Thymus (tissue), 11 donors: Measurements from ENCODE around the gene PCDHGB7. TPM values are rescaled to one million over a fixed set of nuclear protein-coding genes. Genes with fewer than 3 reads are reported as not detected.
"Not testable (repeated sequence)": the region's sequence is repeated elsewhere in the genome, so short reads cannot be mapped to it uniquely, and the experiment has no call there.

ENCODE experiments used
- DNase-seq, 9 donors: peaks; one replicate each; pipeline ENCODE4 v3.0.0-alpha.2; 2013; ENCODE audit warnings: low spot score in 9 of 9, low read depth in 6 of 9, missing footprints in 1 of 9
- H3K27ac ChIP-seq, 2 donors: one replicate each; pipeline ENCODE4 v1.5.1; 2013; ENCODE audit warnings: control low read depth in 1 of 2, low read depth in 1 of 2, low read length in 1 of 2, mild to moderate bottlenecking in 1 of 2, moderate library complexity in 1 of 2
- H3K27me3 ChIP-seq, 2 donors: one replicate each; pipeline ENCODE4 v1.5.1; 2013; ENCODE audit warnings: low read length in 1 of 2; ENCODE audit not compliant: control insufficient read depth in 2 of 2, insufficient read depth in 1 of 2
- H3K36me3 ChIP-seq, 2 donors: one replicate each; pipeline ENCODE4 v1.5.1; 2013; ENCODE audit warnings: low read length in 1 of 2, mild to moderate bottlenecking in 1 of 2, moderate library complexity in 1 of 2; ENCODE audit not compliant: control insufficient read depth in 2 of 2, insufficient read depth in 2 of 2
- H3K4me1 ChIP-seq, 2 donors: one replicate each; pipeline ENCODE4 v1.5.1; 2013; ENCODE audit warnings: low read length in 2 of 2; ENCODE audit not compliant: control insufficient read depth in 2 of 2, insufficient read depth in 2 of 2
- H3K4me3 ChIP-seq, 2 donors: one replicate each; pipeline ENCODE4 v1.5.1; 2013; ENCODE audit warnings: low read length in 2 of 2, control low read depth in 1 of 2, mild to moderate bottlenecking in 1 of 2
- H3K9me3 ChIP-seq, 2 donors: one replicate each; pipeline ENCODE4 v1.5.1; 2013; ENCODE audit warnings: low read length in 1 of 2, mild to moderate bottlenecking in 1 of 2; ENCODE audit not compliant: control insufficient read depth in 2 of 2, insufficient read depth in 1 of 2
- WGBS: extraction: QIAGEN DNeasy Blood & Tissue Kit; methylation state at CpG from one replicate; pipeline ENCODE4 v1.1.7; 2013; 5-methylcytosine and 5-hydroxymethylcytosine counted together
- polyA plus RNA-seq: library from polyadenylated mRNA; stranded (reverse); fragments of 200-250 nt; gene quantifications from one replicate; pipeline ENCODE4 v1.2.3, GENCODE V29; 2013
- total RNA-seq: library from RNA; stranded (reverse); fragments of 120-200 nt; gene quantifications from one replicate; pipeline ENCODE4 v1.2.4, GENCODE V29; 2013
- donor health status: healthy.

The PCDHGB7 gene
- total and polyA plus RNA-seq, 2 donors: 0.85 to 1.2 TPM

DNA sequence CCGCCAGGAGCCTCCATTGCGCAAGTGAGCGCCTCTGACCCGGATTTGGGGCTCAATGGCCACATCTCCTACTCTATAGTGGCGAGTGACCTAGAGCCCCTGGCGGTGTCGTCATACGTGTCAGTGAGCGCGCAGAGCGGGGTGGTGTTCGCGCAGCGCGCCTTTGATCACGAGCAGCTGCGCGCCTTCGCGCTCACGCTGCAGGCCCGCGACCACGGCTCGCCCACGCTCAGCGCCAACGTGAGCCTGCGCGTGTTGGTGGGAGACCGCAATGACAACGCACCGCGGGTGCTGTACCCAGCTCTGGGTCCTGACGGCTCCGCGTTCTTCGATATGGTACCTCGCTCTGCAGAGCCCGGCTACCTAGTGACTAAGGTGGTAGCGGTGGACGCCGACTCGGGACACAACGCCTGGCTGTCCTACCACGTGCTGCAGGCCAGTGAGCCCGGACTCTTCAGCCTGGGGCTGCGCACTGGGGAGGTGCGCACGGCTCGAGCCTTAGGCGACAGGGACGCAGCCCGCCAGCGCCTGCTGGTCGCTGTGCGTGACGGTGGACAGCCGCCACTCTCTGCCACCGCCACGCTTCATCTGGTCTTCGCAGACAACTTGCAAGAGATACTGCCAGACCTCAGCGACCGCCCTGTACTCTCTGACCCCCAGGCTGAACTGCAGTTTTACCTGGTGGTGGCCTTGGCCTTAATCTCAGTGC, 7.7 kb upstream of the PCDHGB7 start:
- Histone ChIP-seq H3K27ac (no peak overlapping the region), H3K9me3 (peaks cover 13 to 34% of the 10 kb centered on the region in 2 donors), H3K27me3 (peaks cover 31 to 79% of the 10 kb centered on the region in 2 donors), H3K36me3 (no peaks in the 10 kb centered on the region), H3K4me1 (peaks cover 0 to 4% of the 10 kb centered on the region in 2 donors), H3K4me3 (no peak overlapping the region)
- no peak for DNase-seq
- WGBS: 35% methylated on average over 64 of the region's 64 CpGs

DNA sequence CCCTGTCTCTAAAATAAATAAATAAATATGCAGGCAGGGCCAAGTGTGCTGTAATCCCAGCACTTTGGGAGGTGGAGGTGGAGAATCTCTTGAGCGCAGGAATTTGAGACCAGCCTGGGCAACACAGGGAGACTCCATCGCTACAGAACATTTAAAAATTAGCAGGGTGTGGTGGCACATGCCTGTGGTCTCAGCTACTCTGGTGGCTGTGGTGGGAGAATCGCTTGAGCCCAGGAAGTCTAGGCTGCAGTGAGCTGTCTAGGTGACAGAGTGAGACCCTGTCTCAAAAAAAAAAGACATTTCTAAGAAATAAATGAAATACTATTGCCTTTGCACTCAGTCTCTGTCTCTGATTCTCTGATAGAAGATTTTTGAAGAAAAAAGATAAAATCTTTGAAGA, 5.9 kb upstream of the PCDHGB7 start:
- Histone ChIP-seq H3K9me3 (peaks cover 13 to 34% of the 10 kb centered on the region in 2 donors), H3K36me3 (no peaks in the 10 kb centered on the region), H3K27ac (no peak overlapping the region), H3K4me3 (no peak overlapping the region), H3K27me3 (peaks cover 38 to 89% of the 10 kb centered on the region in 2 donors), H3K4me1 (peaks cover 0 to 4% of the 10 kb centered on the region in 2 donors)
- no peak for DNase-seq
- 71% methylated on average over 3 of the region's 3 CpGs for WGBS

- H3K4me1 ChIP-seq: peaks cover 0 to 4% of the 10 kb centered on the region in 2 donors
- H3K27ac ChIP-seq: no peak within 1 kb of the TSS
- H3K27me3 ChIP-seq: peaks cover 44 to 94% of the 10 kb centered on the region in 2 donors
- DNase-seq: peak in 3 of 9 donors; percentile 32 to 67 (median 55)
- peak within 1 kb of the TSS; percentile 29 to 39 for H3K4me3 ChIP-seq
- no peaks in the 10 kb centered on the region for H3K36me3 ChIP-seq
- WGBS: 12% methylated on average over 31 of the region's 31 CpGs
- peaks cover 13 to 30% of the 10 kb centered on the region in 2 donors for H3K9me3 ChIP-seq
These were observed 4.5 kb upstream of the PCDHGB7 start, which contains the start of gene PCDHGA10 for GRCh38 chr5:141412854-141413539. PCDHGA10 (plus strand) TSS chr5:141412987; CDS start chr5:141413176, 189 bp downstream.

GRCh38 chr5:141413540-141414069, 3.9 kb upstream of the PCDHGB7 start:
- 16% methylated on average over 25 of the region's 25 CpGs for WGBS
- peaks cover 14 to 29% of the 10 kb centered on the region in 2 donors for H3K9me3 ChIP-seq
- H3K4me3 ChIP-seq: peak overlapping the region; percentile 29 to 32

GRCh38 chr5:141414548-141415274, 2.8 kb upstream of the PCDHGB7 start:
- not testable (repeated sequence) for H3K4me1 ChIP-seq, H3K36me3 ChIP-seq, H3K27ac ChIP-seq, H3K4me3 ChIP-seq, DNase-seq
- Histone ChIP-seq H3K9me3 (peaks cover 14 to 31% of the 10 kb centered on the region in 2 donors), H3K27me3 (peaks cover 52 to 94% of the 10 kb centered on the region in 2 donors)
- 33% methylated on average over 46 of the region's 46 CpGs for WGBS

More at GRCh38 chr5:141413540-141414069, 3.9 kb upstream of the PCDHGB7 start:
- no peak for DNase-seq
- Histone ChIP-seq H3K27me3 (peaks cover 50 to 94% of the 10 kb centered on the region in 2 donors), H3K27ac (no peak overlapping the region), H3K36me3 (no peaks in the 10 kb centered on the region), H3K4me1 (peaks cover 0 to 4% of the 10 kb centered on the region in 2 donors)

DNA sequence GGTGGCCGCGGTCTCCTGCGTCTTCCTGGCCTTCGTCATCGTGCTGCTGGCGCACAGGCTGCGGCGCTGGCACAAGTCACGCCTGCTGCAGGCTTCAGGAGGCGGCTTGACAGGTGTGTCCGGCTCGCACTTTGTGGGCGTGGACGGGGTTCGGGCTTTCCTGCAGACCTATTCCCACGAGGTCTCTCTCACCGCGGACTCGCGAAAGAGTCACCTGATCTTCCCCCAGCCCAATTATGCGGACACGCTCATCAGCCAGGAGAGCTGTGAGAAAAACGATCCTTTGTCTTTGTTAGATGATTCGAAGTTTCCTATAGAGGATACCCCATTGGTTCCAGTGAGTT, 2.2 kb upstream of the PCDHGB7 start:
- Histone ChIP-seq H3K9me3 (peaks cover 12 to 27% of the 10 kb centered on the region in 2 donors), H3K27me3 (peaks cover 48 to 94% of the 10 kb centered on the region in 2 donors)
- not testable (repeated sequence) for H3K4me3 ChIP-seq, H3K36me3 ChIP-seq, DNase-seq, H3K27ac ChIP-seq, H3K4me1 ChIP-seq
- WGBS: 28% methylated on average over 24 of the region's 24 CpGs

DNA sequence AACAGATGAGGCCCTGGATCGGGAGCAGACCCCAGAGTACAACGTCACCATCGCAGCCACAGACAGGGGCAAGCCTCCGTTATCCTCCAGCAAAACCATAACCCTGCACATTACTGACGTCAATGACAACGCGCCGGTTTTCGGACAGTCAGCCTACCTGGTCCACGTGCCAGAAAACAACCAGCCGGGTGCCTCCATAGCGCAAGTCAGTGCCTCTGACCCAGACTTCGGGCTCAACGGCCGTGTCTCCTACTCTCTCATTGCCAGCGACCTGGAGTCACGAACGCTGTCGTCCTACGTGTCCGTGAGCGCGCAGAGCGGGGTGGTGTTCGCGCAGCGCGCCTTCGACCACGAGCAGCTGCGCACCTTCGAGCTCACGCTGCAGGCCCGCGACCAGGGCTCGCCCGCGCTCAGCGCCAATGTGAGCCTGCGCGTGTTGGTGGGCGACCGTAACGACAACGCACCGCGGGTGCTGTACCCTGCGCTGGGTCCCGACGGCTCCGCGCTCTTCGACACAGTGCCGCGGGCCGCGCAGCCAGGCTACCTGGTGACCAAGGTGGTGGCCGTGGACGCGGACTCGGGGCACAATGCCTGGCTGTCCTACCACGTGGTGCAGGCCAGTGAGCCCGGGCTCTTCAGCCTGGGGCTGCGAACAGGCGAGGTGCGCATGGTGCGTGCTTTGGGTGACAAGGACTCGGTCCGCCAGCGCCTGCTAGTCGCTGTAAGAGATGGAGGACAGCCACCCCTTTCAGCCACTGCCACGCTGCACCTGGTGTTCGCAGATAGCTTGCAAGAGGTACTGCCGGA, 1.8 kb downstream of the PCDHGB7 start:
- Histone ChIP-seq H3K9me3 (peaks cover 19 to 36% of the 10 kb centered on the region in 2 donors), H3K36me3 (no peaks in the 10 kb centered on the region), H3K4me1 (peaks cover 0 to 6% of the 10 kb centered on the region in 2 donors), H3K27me3 (peaks cover 56 to 96% of the 10 kb centered on the region in 2 donors), H3K4me3 (no peak overlapping the region), H3K27ac (no peak overlapping the region)
- 44% methylated on average over 74 of the region's 74 CpGs for WGBS
- no peak for DNase-seq

- DNase-seq: peak in 5 of 9 donors; percentile 24 to 76 (median 48)
- Histone ChIP-seq H3K27me3 (peaks cover 48 to 88% of the 10 kb centered on the region in 2 donors), H3K27ac (no peak within 1 kb of the TSS), H3K4me3 (peak within 1 kb of the TSS; percentile 43), H3K36me3 (no peaks in the 10 kb centered on the region), H3K4me1 (peaks cover 0 to 6% of the 10 kb centered on the region in 2 donors), H3K9me3 (peaks cover 19 to 36% of the 10 kb centered on the region in 2 donors)
- WGBS: 8% methylated on average over 42 of the region's 42 CpGs
These were observed 3.5 kb downstream of the PCDHGB7 start, which contains the start of gene PCDHGA11 for GRCh38 chr5:141420855-141421488. PCDHGA11 (plus strand) TSS chr5:141421051; CDS start chr5:141421228, 177 bp downstream.
